ENCODE measurements around the gene INF2. TPM values are rescaled to one million over a fixed set of nuclear protein-coding genes. Genes with fewer than 3 reads are reported as not detected.

INF2 gene
- total RNA-seq, 1 experiment from 2014 or later, result 24.9 TPM

DNA sequence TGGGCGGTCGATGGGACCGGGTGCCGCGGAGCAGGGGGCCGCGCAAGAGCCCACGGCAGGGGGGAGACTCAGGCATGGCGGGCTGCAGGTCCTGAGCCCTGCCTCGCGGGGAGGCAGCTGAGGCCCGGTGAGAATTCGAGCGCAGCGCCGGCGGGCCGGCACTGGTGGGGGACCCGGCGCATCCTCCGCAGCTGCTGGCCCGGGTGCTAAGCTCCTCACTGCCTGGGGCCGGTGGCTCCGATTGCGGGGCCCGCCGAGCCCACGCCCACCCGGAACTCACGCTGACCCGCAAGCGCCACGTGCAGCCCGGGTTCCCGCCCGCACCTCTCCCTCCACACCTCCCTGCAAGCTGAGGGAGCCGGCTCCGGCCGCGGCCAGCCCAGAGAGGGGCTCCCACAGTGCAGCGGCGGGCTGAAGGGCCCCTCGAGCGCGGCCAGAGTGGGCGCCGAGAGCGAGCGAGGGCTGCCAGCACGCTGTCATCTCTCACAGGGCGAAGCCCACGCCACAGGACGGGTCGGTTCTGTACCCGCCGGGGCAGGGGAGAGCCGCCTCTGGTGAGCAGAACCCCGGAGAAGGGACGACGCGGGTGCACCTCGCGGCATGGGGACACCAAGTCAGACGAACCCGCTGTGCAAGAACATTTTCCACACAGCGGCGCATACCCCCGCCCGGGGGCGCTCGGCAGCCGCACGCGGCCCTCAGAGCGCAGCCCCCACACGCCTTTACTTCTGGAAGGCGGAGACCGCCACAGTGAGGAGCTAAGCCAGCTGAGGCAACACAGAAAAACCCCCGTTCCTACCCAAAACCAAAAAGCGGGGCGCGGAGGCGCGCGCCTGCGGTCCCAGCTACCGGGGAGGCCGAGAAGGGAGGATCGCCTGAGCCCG lies 62.4 kb downstream of the INF2 start:
- no peak for DNase-seq (ENCODE audit: low read depth)

DNA sequence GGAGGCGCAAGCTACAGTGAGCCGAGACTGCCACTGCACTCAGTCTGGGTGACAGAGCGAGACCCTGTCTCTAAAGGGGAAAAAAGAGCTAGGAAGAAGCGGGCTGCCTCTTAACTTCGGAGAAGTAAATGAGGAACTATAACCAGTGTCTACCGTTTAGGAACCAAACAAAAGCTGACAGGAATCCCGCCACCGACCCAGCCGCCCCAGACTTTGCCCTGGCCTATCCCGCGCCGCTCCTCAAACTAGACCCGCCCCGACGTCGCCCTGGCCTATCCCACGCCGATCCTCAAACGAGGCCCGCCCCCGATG lies 63.0 kb downstream of the INF2 start:
- DNase-seq (ENCODE audit: low read depth), result no peak

DNA sequence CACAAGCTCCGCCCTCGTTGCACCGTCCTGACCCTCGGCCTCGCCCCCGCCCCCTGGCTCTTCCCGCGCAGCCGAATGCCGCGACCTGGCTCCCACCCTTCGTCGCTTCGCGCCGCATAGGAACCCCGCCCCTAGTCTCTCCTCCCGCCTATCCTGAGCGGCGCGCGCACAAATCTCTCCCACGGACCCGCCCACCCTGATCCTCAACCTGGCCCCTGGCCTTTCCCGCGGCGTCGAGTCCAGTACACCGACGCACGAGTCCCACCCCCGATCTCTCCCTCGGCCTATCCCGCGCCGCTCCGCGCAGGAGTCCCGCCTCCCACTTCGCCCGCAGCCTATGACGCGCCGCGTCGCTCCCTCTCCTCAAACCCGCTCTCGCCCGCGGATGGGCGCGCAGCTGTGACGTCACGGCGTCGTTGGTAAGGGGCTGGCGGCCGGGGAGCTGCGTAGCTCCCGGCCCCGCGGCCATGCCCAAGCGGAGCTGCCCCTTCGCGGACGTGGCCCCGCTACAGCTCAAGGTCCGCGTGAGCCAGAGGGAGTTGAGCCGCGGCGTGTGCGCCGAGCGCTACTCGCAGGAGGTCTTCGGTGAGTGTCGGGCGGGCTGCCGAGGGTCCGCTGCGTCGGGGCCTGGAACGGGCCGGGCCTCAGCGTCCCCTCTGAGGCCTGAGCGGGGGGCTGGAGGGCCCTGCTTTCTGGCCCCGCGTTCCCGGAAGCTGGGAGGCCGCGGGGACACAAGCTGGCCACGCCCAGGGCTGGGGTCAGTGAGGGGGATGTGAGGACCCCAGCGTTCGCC lies 63.5 kb downstream of the INF2 start, which contains the start of gene SIVA1:
Gene SIVA1, plus strand, starts transcription at position 413 of the 793 bp plus-strand sequence. Its CDS starts 55 bp downstream, at position 468.
- peak; percentile 97 for DNase-seq (ENCODE audit: low read depth)

DNA sequence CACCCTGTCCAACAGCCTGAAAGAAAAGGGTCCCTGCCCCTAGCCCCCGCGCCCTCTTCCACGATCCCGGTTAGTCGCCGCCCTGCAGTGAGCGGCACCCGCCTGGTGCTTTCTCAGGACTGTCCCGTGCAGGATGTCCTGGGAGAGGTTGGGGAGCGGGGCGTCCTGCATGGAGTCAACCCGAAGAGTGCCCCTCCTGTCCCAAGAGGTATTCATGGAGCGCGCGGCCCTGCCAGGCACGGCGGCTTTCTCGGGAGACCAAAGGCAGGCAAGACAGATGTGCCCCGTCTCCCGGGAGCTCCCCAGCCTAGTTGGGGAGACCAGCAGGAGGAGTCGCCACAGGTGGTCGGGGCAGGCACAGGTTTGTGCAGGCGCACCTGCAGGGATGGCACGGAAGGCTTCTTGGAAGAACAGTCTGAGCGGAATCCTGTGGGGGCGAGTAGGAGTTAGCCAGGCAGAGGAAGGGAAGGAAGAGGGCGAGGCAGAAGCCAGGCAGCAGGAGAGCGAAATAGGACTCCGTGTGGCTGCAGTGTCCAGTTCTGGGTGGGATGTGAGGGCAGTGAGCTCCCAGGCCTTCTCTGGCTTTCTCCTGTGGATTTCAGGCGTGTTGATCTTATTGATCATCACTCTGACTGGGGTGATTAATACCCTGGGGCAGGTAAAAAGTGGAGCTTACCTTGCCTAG lies 64.3 kb downstream of the INF2 start:
- no peak for DNase-seq (ENCODE audit: low read depth)

DNA sequence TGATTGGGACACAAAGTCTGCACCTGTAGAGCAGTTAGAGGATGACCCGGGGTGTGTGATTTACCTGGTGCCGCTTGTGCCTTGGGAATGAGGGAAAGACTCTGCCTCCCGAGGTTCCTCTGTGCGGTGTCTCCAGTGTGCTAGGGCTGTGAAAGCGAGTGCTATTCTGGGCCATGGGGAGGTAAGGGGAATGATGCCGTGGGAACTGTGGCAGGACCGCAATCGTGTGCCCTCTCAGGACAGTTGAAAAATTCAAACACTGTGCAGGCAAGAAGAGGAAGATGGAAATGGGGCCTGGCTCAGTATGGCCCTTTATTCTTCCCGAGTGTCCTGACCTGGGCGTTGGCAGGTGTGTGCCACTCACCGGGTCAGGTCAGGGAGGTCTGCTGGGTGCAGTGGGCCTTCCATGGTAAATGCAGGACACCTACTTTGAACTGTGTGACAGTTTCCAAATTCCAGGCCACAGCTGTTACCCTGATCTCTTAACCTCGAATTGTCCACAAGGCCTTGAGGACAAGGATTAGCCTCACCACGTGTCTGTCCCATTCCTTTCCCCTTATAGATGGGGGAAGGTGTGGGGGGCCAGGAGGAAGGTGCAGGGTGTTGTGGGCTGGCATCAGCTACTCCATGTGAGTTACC lies 64.9 kb downstream of the INF2 start:
- no peak for DNase-seq (ENCODE audit: low read depth)

DNA sequence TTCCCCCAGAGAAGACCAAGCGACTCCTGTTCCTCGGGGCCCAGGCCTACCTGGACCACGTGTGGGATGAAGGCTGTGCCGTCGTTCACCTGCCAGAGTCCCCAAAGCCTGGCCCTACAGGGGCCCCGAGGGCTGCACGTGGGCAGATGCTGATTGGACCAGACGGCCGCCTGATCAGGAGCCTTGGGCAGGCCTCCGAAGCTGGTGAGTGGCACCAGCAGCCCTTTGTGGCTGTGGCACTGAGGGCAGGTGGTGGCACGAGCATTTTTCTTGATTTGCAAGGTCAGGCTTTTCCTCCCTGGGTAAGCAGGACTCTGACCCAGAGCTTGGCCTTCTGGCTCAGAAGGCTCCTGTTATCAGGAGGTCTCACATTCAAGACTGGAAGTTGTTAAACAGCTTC lies 66.2 kb downstream of the INF2 start:
- no peak for DNase-seq (ENCODE audit: low read depth)

DNA sequence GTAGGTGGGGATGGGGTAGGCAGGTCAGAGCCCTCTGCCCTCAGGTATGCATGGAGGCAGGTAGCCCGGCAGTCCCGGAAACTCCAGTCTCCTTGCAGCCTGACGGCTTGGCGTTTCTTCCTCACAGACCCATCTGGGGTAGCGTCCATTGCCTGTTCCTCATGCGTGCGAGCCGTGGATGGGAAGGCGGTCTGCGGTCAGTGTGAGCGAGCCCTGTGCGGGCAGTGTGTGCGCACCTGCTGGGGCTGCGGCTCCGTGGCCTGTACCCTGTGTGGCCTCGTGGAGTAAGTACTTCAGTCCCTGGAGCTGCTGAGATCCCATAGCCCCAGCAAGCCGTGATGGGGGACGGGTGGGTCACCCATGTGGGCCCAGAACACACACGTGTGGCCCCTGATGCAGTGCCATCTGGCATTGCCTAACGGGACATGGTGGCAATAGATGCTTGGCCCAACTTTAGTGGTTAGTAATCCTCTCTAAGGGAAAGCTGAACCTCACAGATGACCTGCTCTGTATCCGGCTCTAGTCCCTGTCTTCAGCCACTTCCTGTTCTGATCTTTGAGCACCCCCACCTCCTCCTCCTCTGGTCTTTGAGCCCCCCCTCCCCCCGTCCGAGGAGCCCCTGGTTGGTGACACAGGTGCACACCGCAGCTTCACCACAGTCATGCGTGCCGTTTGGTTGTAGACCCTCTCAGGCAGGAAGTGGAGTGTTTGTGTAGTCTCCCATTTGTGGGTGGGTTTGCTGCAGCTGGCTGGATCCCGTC lies 67.2 kb downstream of the INF2 start:
- no peak for DNase-seq (ENCODE audit: low read depth)

DNA sequence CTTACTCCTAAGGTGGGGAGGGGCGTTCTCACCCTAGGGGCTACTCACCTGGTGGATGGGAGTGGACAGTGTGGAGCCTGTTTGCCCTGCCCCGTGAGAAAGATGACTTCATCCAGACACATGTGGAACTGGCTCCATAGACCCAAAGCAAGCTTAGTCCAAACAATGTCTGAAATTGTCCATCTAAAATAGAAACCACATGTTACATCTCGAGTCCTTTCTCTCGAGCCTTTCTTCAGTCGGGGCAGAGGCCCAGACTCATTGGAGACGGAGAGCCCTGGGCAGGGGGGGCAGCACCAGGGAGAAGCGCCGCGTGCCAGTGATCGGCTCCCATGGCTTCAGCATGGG lies 67.8 kb downstream of the INF2 start:
- no peak for DNase-seq (ENCODE audit: low read depth)

DNA sequence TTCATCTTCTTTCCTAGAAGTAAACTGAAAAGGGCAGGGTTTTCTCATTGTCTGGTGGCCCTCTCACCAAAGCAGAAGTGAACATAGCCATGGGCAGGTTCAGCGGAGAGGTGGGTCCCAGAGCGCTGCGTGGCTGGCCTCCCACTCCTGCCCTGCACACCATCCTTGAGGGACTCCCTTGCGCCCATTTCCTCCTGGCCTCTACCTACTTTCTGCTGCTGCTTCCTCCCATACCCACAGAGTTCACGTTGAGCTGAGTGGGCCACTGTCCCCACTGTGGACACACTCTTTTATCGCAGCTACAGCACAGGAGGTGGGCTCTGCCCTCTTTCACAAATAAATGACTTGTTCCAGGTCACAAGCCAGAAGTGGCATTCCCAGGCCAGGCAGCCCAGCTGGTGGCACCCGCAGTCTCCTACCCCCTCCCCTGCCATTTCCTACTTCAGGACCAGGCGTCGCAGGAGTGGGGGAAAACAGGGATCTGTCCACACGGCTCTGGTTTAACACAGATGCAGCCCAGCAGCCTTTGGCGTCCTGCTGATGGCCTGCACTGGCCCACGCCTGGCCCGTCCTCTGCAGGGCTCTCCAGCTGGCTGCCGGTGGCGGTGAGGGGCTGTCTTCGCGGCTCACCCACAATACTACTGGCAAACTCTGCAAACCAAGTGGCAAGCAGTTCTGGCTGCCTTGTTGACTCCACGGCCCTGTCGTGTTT lies 68.4 kb downstream of the INF2 start:
- no peak for DNase-seq (ENCODE audit: low read depth)

DNA sequence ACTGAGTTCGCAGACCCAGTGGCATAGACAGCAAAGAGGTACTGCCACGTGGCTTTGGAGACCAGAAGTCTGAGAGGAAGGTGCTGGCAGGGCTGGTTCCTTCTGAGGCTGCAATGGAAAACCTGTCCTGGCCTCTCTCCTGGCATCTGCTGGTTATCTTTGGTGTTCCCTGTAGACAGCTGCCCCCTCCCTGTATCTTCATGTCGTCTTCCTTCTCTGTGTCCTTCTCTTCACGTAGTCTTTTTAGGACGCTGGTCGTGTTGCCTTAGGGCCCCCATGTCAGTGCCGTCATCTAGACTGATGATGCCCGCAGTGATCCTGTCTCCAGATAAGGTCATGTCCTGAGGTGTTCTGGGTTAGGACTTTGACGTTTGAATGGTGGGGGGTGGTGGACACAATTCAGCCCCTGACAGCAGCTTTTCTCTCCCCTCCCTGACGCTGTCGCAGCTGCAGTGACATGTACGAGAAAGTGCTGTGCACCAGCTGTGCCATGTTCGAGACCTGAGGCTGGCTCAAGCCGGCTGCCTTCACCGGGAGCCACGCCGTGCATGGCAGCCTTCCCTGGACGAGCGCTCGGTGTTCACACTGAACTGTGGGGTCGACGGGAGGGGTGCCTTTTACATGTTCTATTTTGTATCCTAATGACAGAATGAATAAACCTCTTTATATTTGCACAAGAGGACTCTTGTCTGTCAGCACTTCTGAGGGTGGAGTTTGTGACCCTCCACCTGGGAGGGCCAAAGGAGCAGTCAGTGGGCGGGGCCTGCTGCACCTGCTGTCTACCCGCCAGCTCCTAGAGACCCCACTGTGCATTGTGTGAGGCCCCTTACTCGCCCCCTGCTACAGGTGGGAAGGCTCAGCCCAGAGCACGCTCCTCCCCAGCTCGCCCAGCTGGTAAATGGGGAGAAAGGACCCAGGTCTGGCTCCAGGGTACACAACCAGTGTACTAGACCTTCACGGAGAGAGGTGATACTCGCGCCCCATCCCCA lies 69.9 kb downstream of the INF2 start:
- no peak for DNase-seq (ENCODE audit: low read depth)

DNA sequence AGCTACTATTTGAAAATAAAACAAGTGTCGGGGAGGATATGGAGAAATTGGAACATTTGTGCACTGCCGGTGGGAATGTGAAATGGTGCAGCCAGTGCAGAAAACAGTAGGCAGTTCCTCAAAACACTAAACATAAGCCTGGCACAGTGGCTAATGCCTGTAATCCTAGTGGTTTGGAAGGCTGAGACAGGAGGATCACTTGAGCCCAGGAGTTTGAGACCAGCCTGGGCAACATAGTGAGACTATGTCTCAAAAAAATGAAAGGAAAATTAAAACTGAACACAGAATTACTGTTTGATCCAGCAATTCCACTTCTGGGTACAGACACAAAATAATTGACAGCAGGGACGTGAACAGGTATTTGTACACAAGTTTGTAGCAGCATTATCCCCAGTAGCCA lies 76.1 kb downstream of the INF2 start:
- DNase-seq (ENCODE audit: low read depth), result no peak

DNA sequence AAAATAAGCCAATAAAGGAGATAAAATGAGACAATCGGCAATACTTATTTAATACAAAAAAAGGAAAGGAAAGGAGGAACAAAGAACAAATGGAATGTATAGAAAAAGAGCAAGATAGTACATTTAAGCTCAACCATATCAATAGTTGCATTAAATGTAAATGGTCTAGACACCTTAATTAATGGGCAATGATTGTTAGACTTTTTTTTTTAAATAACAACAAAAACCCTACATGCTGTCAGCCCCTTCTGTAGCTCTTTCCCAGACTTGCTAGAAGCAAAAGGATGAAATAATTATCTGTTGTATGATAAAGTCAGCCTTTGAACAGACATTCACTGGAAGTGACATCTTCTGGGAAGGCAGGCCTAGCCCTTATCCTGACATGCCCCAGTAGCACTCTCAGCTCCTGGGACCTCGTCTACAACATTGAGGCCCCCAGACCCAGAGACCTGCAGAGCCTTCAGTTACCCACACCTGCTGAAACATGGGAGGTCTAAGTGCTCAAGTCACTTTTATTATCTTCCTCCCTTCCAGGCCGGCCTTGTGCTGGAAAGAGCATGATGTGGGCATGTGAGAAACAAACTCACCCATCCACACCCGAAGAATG lies 76.9 kb downstream of the INF2 start:
- no peak for DNase-seq (ENCODE audit: low read depth)

DNA sequence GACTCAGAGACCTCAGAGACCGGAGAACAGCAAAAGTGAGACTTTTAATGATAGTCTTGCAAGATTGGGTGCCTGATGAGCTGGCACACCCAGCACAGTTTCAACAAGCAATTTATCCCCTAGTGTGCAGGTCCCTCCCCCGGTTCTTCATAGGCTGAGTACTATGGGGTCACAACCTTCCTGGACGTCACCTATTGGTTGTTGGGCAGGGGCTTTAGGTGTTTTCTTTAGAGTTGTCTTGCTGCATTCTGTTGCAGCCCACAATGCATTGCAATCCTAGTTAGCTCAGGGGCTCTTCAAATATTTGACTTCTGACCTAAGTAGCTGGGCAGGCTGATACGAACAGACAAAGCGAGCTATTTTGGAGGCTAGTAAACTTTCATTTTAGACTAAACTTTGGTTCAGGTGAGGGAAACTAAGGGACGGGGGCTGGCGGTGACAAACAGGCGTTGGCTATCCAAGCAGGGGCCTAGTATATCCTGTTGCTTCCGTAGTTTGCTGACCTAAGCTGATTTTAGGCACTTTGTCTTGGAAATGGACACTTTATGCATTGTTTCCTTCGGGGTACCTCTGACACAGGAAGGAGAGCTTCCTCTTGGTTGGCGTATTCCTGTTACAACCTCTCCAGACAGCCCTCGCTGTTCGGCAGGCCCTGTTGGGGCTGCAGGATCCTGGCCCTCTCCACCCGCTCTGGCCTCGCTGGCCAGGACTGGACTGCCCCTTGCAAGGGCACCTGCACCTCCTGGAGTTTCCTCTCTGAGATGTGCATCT lies 77.6 kb downstream of the INF2 start:
- no peak for DNase-seq (ENCODE audit: low read depth)

DNA sequence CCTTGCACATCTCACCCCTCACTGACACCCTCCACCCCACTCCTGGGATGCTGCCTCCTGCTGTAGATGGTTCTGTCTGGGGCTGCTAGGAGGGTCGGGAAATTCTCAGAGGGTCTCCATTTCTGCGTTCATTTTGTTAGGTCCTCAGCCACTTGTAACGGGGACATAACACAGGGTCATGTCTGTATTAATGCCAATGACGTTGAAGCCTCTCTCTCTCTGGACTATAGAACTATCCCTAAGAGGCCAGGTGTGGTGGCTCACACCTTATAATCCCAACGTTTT lies 78.2 kb downstream of the INF2 start:
- no peak for DNase-seq (ENCODE audit: low read depth)

DNA sequence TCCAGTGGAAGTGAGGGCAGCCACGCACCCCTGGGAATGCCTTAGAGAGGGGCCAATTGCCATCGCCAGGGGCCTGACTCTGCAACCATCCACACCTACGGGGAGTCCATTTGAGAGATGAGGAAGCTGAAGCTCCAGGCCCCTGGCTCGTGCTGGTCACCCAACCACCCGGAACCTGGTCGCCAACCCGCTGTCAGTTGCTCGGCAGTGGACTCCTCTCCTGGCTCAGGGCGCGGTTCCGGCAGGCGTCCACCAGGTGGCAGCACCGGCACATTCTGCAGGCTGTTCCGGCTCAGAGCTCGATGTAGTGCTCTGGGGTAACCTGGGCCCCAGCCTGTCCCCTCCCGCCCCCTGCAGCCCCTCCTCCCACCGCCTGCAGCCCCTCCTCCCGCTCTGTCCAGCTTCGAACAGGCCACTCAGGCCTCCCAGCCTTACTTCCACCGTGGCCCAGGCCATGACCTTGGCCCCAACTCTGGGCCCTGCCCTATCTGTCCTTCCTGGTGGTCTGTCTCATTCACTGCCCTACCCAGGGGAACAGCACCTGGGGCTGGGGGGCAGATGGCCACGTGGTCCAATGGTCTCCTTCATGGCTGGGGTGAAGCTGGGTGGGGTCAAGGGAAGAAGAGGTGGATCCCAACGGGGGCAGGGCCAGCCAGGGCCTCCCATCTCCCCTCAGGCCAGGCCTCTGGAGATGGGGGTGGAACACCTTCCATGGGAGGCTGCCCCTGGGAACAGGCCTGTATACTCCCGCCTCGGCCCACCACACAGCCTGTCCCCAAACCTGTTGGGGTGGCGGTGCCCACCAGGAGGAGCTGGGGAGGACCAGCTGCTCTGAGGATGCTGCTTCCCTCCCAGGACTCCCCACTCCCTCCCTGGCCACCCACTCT lies 79.3 kb downstream of the INF2 start:
- DNase-seq (ENCODE audit: low read depth), result peak; percentile 65

DNA sequence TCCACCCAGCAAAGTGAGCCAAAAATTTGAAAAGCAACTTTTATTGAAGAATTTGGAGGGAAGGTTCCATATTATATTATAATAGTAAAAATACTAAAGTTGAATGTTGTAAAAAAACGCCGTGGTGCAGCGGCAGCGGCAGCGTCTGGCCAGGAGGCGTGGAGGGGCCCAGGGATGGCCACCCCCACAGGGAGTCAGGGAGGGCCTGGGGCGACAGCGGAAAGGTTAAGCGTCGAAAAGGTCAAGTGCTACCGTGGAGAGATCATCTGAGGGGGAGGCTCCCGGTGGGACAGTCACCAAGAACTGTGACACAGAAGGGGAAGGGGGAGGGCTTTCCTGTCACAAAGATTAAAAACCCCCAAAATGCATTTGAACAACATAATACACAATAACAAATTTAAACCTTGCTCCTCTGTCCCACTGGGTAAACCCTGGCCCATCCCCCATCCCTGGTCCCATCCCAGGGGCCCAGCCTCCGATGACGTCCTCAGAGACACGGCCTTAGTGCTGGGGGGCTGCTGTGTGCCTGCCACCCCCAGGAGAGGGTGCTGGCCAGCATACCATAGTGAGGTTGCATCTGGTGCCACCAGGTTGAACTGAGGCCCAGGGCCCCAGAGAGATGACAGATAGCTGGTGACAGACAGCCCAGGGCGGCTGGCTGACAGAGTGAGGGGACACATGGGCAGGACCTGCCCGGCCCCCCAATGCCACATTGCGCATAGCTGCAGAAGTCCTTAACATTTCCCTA lies 80.1 kb downstream of the INF2 start:
- DNase-seq (ENCODE audit: low read depth), result no peak
